Stimulated activated CD8-positive, alpha-beta memory T cell treated with anti-CD3 and anti-CD28 coated beads, Interleukin-2, amount 100 ng/mL, for 48 hours (primary cell): ENCODE data around the gene ZBTB48.

Experiments
- DNase-seq, 2 donors: peaks; one replicate each; pipeline ENCODE4 v3.0.0-alpha.2; 2020; ENCODE audit warnings: low read depth in 2 of 2

Gene ZBTB48

GRCh38 chr1:6612641-6613360, 33.0 kb downstream of the ZBTB48 start:
- no peak for DNase-seq

DNA sequence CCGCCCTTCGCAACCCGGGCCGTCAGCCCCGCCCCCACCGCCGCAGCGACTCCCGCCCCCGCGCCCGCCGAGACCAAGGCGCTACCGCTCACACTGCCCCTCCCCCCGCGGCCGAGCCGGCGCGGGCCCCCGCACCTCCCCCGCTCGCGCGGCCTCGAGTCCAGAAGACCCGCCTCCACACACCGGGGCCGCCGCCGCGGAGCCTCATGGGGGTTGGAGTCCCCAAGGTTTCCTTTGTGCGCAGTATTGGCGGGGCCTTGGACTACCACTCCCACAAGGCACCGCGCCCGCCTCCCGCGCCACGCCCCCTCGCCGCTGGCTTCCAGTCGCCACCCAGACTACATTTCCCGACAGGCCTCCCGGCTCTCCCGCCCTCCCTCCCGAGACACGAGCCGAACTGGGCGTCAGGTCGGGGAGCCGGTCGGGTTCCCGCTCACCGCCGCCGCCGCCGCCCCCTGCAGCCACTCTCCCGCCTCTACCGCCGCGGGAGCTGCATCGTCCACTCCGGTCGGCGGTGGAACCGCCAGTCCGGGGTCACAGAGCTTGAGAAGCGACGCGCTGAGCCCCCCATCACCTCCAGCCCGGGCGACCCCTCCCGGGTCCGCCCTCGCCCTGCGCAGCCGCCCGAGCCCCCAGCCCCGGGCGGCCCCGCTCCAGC, 33.7 kb downstream of the ZBTB48 start, which contains the start of gene PHF13:
Gene PHF13, plus strand, starts transcription at position 371 of the 658 bp plus-strand sequence. CDS start 336 bp downstream, outside the sequence.
- peak; percentile 99 for DNase-seq

- peak in 1 of 2 donors; percentile 54 for DNase-seq
These were observed 34.5 kb downstream of the ZBTB48 start for GRCh38 chr1:6614019-6614928.

DNA sequence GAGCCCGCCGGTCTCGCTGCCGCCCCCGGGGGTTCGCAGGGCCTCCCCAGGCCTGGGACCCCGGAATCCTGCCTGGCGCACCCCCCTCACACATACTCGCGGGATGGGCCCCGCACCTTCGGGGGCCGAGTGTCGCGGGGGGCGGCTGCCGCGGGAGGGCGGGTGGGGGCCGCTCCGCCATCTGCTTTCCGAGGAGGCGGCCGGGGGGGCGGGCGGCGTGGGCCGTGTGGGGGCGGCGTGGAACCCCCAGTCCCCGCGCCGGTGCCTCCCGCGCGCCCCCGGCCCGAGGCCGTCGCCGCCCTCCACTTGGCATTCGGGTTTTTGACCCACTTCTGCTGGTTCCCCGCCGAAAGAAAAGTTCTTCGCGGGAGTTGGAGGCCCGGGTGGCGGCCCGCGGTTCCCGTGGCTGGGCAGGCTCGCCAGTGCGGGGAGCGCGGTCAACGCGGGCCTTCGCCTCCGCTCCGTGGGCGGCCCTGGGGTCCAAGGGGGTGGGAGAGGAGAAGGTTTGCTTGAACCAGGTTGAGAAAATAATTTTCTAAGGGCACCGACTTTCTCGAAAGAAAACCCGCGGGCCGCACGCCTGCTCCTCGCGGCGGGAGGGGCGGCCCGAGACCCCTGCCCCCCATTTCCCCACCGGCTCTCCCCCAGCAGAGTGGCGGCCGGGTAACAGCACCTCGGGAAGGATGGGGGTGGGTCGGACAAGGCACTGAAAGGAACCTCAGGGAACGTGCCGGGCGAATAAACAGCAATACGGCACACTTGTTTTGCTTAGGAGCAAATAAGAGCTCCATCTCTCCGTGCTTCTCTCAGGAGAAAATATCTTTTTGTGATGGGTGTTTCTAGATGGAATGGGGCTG, 35.4 kb downstream of the ZBTB48 start:
- no peak for DNase-seq

DNA sequence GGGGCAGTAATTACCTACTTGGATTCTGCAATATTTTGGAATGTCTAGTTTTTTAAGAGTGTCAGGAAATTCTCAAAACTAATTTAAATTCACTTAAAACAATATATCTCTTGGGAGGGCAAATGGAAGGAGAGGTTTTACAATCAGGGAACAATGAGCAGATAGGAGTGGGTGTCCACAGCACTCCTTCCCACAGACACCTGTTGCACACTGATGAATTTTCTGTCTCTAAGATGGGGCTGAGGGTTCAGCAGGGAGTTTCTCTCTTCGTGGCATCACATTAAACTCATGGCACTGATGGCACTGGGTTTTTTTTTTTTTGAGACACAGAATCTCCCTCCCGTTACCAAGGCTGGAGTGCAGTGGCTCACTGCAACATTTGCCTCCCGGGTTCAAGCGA, 39.3 kb downstream of the ZBTB48 start:
- DNase-seq = no peak

GRCh38 chr1:6621429-6622391, 41.9 kb downstream of the ZBTB48 start:
- DNase-seq = no peak

- DNase-seq = no peak
These were observed 42.8 kb downstream of the ZBTB48 start for GRCh38 chr1:6622396-6623152.

DNA sequence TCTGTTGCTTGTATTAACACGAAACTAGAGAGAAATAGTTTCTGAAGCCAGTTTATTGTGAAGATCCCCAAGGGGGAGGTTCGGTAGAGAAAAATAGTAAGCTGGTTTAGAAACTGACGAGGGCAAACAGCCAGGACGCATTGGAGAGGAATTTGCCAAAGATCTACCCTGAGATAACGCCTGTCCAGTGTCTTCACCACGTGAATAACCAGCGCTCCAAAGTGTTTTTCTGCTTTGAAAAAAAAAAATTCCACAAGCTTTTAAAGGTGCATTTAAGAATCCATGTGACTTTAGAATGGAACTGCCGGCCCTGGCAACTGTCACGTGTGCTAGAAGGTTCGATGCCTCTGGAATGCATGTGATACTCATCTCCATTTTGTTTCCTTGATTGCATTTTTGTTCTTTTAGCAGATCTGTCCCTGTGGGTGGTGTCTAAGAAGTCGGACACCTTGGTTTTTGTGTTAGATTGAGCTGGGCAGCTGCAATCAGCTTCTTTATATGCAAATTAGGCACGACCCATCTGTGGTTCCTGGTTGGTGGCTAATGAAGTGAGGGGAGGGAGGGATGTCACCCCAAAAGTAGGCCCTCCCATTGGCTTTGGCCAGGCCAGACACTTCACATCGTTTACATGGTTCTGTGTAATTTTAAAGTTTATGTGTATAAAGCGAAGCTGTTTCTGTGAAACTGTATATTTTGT, 43.6 kb downstream of the ZBTB48 start:
- no peak for DNase-seq

- peak; percentile 86 to 90 for DNase-seq
These were observed 45.2 kb downstream of the ZBTB48 start, which contains the start of gene THAP3 for GRCh38 chr1:6624710-6625583. THAP3 (plus strand) TSS chr1:6624868; CDS start chr1:6625219, 351 bp downstream.

DNA sequence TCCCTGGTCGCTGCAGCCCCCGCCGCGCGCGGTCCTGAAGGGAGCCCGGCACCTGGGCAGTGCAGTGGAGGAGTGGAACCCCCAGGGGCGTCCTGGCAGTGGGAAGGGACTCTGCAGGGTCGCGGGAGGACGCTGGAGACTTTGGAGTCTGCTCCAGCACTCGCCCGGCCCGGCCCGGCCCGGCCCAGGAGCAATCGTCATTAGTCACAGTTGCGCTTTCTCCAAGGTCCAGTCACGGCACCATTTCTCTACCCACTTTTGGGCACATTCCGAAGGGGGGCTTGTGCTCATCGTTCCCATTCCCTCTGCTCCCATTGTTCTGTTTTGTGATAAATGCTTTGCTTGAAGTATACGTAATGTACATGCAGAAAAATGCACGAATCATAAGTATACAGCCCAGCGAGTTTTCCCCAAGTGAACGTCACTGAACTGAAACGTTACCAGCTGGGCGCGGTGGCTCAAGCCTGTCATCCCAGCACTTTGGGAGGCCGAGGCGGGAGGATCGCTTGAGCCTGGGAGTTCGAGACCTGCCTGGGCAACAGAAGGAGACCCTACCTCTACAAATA, 45.9 kb downstream of the ZBTB48 start:
- DNase-seq = no peak

DNA sequence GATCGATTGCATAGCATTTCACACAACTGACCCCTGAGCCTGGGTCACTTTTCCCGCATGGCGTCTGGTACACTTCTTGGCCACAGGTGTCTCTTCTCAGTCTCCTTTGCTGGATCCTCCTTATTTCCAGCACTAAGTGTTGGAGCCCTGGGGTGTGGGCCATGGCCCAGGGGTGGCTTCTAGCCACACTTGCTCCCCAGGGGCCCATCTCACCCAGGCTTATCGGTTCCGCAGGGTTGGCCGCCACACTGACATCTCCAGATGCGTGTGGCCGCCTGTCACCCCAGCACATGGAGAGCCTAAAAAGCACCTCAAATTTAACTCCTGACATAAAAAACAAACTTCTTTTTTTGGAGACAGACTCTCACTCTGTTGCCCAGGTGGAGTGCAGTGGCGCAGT, 47.2 kb downstream of the ZBTB48 start:
- no peak for DNase-seq

DNA sequence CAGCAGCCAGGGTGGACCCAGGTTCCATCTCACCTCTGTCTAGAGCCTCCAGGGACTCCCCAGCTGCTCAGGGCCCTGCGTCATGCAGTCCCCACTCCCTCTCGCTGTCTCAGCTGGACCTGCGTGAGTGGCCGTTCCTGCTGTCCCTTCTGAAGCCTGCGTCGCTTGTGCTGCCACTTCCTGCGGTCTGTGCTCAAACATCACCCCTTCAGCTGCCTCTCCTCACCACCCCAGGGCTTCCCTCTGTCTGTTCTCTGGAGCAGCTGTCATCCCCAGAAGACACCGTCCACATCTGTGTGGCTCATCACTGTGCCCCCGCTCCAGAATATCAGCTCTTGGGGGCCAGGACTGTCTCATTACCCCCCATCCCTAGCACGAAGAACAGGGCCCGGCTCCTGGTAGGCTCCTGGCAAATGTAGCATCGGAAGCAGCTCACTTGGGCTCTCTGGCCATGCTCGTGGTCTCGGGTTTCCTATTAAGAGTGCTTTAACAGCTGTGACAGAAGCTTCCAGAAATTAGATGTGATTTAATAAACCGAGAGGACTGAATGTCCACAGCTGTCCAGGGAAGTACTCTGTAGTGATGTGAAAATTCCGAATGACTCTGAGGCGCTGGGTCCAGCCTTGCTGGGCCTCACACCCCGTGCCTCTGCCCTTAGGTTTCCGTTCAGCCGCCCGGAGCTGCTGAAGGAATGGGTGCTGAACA, 48.2 kb downstream of the ZBTB48 start:
- no peak for DNase-seq

- DNase-seq = no peak
These were observed 49.2 kb downstream of the ZBTB48 start for GRCh38 chr1:6628971-6629479.

DNA sequence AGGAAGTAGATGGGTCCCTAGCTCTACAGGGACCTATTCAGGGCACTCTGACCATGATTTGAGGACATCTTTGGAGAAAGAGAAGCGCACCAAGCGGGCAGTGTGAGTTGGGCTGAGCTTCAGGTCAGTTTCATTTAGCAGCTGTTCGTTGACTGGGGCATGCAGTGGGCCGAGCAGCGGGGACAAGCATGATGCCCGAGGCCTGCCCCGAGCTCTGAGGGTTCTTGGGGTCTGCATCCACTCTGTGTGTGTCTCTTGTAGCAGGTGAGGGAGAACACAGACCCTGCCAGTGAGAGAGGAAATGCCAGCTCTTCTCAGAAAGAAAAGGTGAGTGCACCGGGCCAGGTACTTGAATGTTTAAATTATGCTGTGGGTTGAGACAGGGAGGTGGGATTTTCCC, 50.2 kb downstream of the ZBTB48 start:
- DNase-seq = no peak

GRCh38 chr1:6631058-6631457, 51.3 kb downstream of the ZBTB48 start:
- DNase-seq = no peak
